ENCODE measurements around the gene HSPA14.

HSPA14 gene

DNA sequence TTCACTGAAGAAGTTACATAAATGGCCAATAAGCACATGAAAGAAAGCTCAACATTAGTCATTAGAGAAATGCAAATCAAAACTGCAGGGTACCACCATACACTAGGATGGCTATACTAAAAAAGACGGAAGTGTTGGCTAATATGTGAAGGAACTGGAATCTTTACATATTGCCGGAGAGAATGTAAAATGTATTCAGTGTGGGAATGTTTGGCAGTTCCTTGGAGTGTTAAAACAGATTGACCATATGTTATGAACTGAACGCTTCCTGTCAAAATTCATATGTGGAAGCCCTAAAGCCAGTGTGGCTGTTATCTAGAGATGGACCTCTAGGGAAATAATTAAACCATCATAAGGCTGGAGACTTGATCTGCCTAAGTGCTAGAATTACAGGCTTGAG is 73.7 kb downstream of the HSPA14 start:
- peaks cover 0 to 4% of the 10 kb centered on the region in 2 donors for H3K9me3 ChIP-seq (ENCODE audit: control insufficient read depth in 2 of 2, low read length in 2 of 2)
- no peaks in the 10 kb centered on the region for H3K27me3 ChIP-seq (ENCODE audit: control insufficient read depth in 2 of 2, insufficient read depth in 2 of 2, low read length in 2 of 2)
- H3K27ac ChIP-seq (ENCODE audit: low read depth in 2 of 2, low read length in 2 of 2), result no peak overlapping the region
- peaks cover 25 to 44% of the 10 kb centered on the region in 2 donors for H3K36me3 ChIP-seq (ENCODE audit: control insufficient read depth in 2 of 2, insufficient read depth in 2 of 2, low read length in 2 of 2)
- H3K4me3 ChIP-seq (ENCODE audit: low read length in 2 of 2), result no peak overlapping the region
- no peak overlapping the region for H3K9ac ChIP-seq (ENCODE audit: low read depth in 1 of 2, low read length in 2 of 2)
- H3K4me1 ChIP-seq (ENCODE audit: control insufficient read depth in 2 of 2, insufficient read depth in 2 of 2, low read length in 2 of 2), result no peaks in the 10 kb centered on the region

DNA sequence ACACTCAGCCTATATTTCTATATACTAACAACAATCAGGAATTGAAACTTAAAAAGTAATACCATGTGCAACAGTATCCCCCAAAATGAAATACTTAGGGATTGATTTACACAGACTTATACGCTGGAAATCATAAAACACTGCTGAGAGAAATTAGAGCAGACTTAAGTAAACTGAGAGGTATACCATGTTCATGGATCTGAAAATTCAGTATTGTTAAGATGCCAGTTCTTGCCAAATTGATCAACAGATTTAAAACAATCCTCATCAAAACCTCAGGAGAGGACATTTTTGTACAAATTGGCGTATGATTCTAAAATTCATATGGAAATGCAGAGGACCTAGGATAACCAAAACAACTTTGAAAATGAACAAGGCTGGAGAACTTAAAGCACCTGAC is 78.5 kb downstream of the HSPA14 start:
- Histone ChIP-seq H3K27ac (ENCODE audit: low read depth in 2 of 2, low read length in 2 of 2) (no peak overlapping the region), H3K9me3 (ENCODE audit: control insufficient read depth in 2 of 2, low read length in 2 of 2) (peaks cover 6 to 12% of the 10 kb centered on the region in 2 donors), H3K36me3 (ENCODE audit: control insufficient read depth in 2 of 2, insufficient read depth in 2 of 2, low read length in 2 of 2) (peaks cover 40 to 45% of the 10 kb centered on the region in 2 donors)

DNA sequence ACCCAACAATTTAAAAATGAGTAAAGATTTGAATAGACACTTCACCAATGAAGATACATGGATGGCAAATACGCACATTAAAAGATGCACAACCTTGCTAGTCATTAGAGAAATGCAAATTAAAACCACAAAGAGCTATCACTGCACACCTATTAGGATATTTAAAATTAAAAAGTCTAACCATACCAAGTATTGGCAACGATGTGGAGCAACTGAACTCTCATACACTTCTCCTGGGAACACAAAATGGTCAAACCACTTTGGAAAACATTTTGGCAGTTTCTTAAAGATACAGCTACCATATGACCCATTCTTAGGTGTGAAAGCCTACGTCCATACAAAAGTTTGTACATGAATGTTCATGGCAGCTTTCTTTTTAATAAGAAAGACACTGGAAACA is 79.7 kb downstream of the HSPA14 start:
- Histone ChIP-seq H3K4me3 (ENCODE audit: low read length in 2 of 2) (no peak overlapping the region), H3K9ac (ENCODE audit: low read depth in 1 of 2, low read length in 2 of 2) (no peak overlapping the region), H3K36me3 (ENCODE audit: control insufficient read depth in 2 of 2, insufficient read depth in 2 of 2, low read length in 2 of 2) (peaks cover 46 to 51% of the 10 kb centered on the region in 2 donors), H3K9me3 (ENCODE audit: control insufficient read depth in 2 of 2, low read length in 2 of 2) (peaks cover 6 to 12% of the 10 kb centered on the region in 2 donors), H3K27me3 (ENCODE audit: control insufficient read depth in 2 of 2, insufficient read depth in 2 of 2, low read length in 2 of 2) (no peaks in the 10 kb centered on the region), H3K4me1 (ENCODE audit: control insufficient read depth in 2 of 2, insufficient read depth in 2 of 2, low read length in 2 of 2) (no peaks in the 10 kb centered on the region), H3K27ac (ENCODE audit: low read depth in 2 of 2, low read length in 2 of 2) (no peak overlapping the region)

More for the DNA sequence above, 78.5 kb downstream of the HSPA14 start:
- Histone ChIP-seq H3K9ac (ENCODE audit: low read depth in 1 of 2, low read length in 2 of 2) (no peak overlapping the region), H3K4me3 (ENCODE audit: low read length in 2 of 2) (no peak overlapping the region), H3K4me1 (ENCODE audit: control insufficient read depth in 2 of 2, insufficient read depth in 2 of 2, low read length in 2 of 2) (no peaks in the 10 kb centered on the region), H3K27me3 (ENCODE audit: control insufficient read depth in 2 of 2, insufficient read depth in 2 of 2, low read length in 2 of 2) (no peaks in the 10 kb centered on the region)

DNA sequence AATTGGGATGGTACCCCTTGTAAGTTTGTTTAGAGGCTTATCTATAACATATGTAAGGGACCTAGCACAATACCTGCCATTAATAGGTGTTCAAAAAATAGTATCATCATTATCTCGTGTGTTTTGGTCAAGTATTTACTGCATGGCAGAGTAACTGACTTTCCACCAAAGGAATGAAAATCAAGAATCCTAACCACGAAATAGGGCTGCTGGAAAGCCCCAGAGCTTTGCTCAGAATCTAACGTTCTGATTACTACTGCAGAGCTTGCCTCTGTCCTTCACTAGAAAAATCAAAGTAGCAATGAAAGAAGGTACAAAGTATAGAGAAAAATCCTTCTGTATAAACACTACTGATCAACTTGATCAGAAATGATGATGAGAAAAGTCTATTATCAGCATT is 80.9 kb downstream of the HSPA14 start:
- Histone ChIP-seq H3K9me3 (ENCODE audit: control insufficient read depth in 2 of 2, low read length in 2 of 2) (peaks cover 6 to 12% of the 10 kb centered on the region in 2 donors), H3K4me3 (ENCODE audit: low read length in 2 of 2) (no peak overlapping the region), H3K9ac (ENCODE audit: low read depth in 1 of 2, low read length in 2 of 2) (no peak overlapping the region), H3K36me3 (ENCODE audit: control insufficient read depth in 2 of 2, insufficient read depth in 2 of 2, low read length in 2 of 2) (peaks cover 53 to 58% of the 10 kb centered on the region in 2 donors), H3K27ac (ENCODE audit: low read depth in 2 of 2, low read length in 2 of 2) (no peak overlapping the region), H3K27me3 (ENCODE audit: control insufficient read depth in 2 of 2, insufficient read depth in 2 of 2, low read length in 2 of 2) (no peaks in the 10 kb centered on the region), H3K4me1 (ENCODE audit: control insufficient read depth in 2 of 2, insufficient read depth in 2 of 2, low read length in 2 of 2) (no peaks in the 10 kb centered on the region)

Measured in mucosa of rectum (tissue), 2 donors.